Endothelial cell of umbilical vein (primary cell): ENCODE data around the gene CYP27A1. TPM values are rescaled to one million over a fixed set of nuclear protein-coding genes. Genes with fewer than 3 reads are reported as not detected.

Experiments
- BruUV-seq: library from RNA; stranded (reverse); fragments of 400-500 nt; replicated peaks from 2 replicates; lab custom pipeline; 2021; lab: Mats Ljungman, UMichigan
- CTCF ChIA-PET: fragments of 300-600, 350-600 bp; sonication (Branson Sonifier 250); formaldehyde crosslinking; loops from one replicate; lab custom pipeline; 2021; ENCODE audit warnings: antibody characterized with exemption, inconsistent platforms; lab: Charles Lee
- POLR2A ChIA-PET: fragments of 300-600, 350-600 bp; sonication (Branson Sonifier 250); formaldehyde crosslinking; loops from one replicate; lab custom pipeline; 2021; ENCODE audit warnings: antibody characterized with exemption, inconsistent platforms; lab: Charles Lee
- DNase-seq: peaks from one replicate; pipeline ENCODE4 v3.0.0-alpha.2; 2011; ENCODE audit warnings: low read depth, low spot score
- FAIRE-seq: peaks from 2 replicates; lab custom pipeline; 2011; peaks lifted over from hg19 to GRCh38; lab: Jason Lieb, UNC
- H2AFZ ChIP-seq: 2 replicates; pipeline ENCODE4 v1.6.0; 2012; ENCODE audit warnings: low read depth, low read length, control low read depth, inconsistent platforms
- H3K27ac ChIP-seq: 2 replicates; pipeline ENCODE4 v1.5.1; 2011; ENCODE audit warnings: low read depth, mild to moderate bottlenecking, control low read depth, low read length, moderate library complexity; ENCODE audit not compliant: insufficient read depth
- H3K27me3 ChIP-seq, 2 experiments: 2 replicates each; pipeline versions ENCODE4 v1.6.0 to v1.6.1; 2011; ENCODE audit warnings: low read length in 2 of 2, mixed read lengths in 1 of 2; ENCODE audit not compliant: control insufficient read depth in 2 of 2, insufficient read depth in 2 of 2
- H3K36me3 ChIP-seq, 2 experiments: 2 replicates in 1 of 2; 3 replicates in 1 of 2; pipeline ENCODE4 v1.5.1; 2011; ENCODE audit warnings: low read length in 2 of 2, mild to moderate bottlenecking in 1 of 2, moderate library complexity in 1 of 2; ENCODE audit not compliant: control insufficient read depth in 2 of 2, insufficient read depth in 2 of 2; ENCODE audit errors: extremely low read depth in 1 of 2
- H3K4me1 ChIP-seq: 3 replicates; pipeline ENCODE4 v1.5.1; 2011; ENCODE audit warnings: mild to moderate bottlenecking, low read length; ENCODE audit not compliant: control insufficient read depth, insufficient read depth; ENCODE audit errors: extremely low read depth
- H3K4me2 ChIP-seq: 2 replicates; pipeline ENCODE4 v1.6.1; 2011; ENCODE audit warnings: low read length, control low read depth, mixed read lengths; ENCODE audit not compliant: insufficient read depth
- H3K4me3 ChIP-seq, 3 experiments: fragments of 200-600 bp in 1 of 3; sonication (generic), shearing (Covaris generic) in 1 of 3; replicated peaks in 1 of 3; 2 replicates each; pipeline ENCODE4 v1.5.1; 2011 to 2016; ENCODE audit warnings: control low read depth in 3 of 3, low read length in 3 of 3, mild to moderate bottlenecking in 2 of 3, inconsistent platforms in 1 of 3, low read depth in 1 of 3, moderate library complexity in 1 of 3; ENCODE audit not compliant: insufficient read depth in 1 of 3
- H3K79me2 ChIP-seq: 2 replicates; pipeline ENCODE4 v1.6.0; 2012; ENCODE audit warnings: low read length, inconsistent platforms; ENCODE audit not compliant: control insufficient read depth, insufficient read depth
- H3K9ac ChIP-seq: replicated peaks from 2 replicates; pipeline ENCODE3; 2011; ENCODE audit warnings: low read length, control low read depth; ENCODE audit not compliant: insufficient read depth; ENCODE audit errors: extremely low read depth
- H3K9me1 ChIP-seq: replicated peaks from 3 replicates; pipeline ENCODE4 v1.6.0; 2011; ENCODE audit warnings: mild to moderate bottlenecking, low read length; ENCODE audit not compliant: control insufficient read depth, insufficient read depth; ENCODE audit errors: extremely low read depth
- H3K9me3 ChIP-seq: replicated peaks from 2 replicates; pipeline ENCODE4 v1.5.1; 2012; ENCODE audit warnings: low read length, inconsistent platforms; ENCODE audit not compliant: control insufficient read depth, insufficient read depth
- H4K20me1 ChIP-seq: replicated peaks from 2 replicates; pipeline ENCODE3; 2011; ENCODE audit warnings: mild to moderate bottlenecking, low read length; ENCODE audit not compliant: control insufficient read depth, insufficient read depth; ENCODE audit errors: extremely low read depth
- EZH2 ChIP-seq: IDR thresholded peaks from 2 replicates; pipeline ENCODE4 v1.6.1; 2012; ENCODE audit warnings: borderline replicate concordance, low read depth, mild to moderate bottlenecking, moderate library complexity, low read length, inconsistent platforms; ENCODE audit not compliant: severe bottlenecking
- FOS ChIP-seq: IDR thresholded peaks from 2 replicates; pipeline ENCODE4 v1.6.1; 2011; ENCODE audit warnings: mild to moderate bottlenecking, low read length, moderate library complexity, borderline replicate concordance; ENCODE audit not compliant: insufficient read depth
- GATA2 ChIP-seq: IDR thresholded peaks from 2 replicates; pipeline ENCODE4 v1.7.0; 2011; ENCODE audit warnings: low read depth, mild to moderate bottlenecking, moderate library complexity, mixed read lengths, low read length; ENCODE audit not compliant: insufficient read length, insufficient read depth
- JUN ChIP-seq: IDR thresholded peaks from 2 replicates; pipeline ENCODE4 v1.6.1; 2011; ENCODE audit warnings: borderline replicate concordance, low read depth; ENCODE audit not compliant: insufficient read length, insufficient read depth
- MAX ChIP-seq: IDR thresholded peaks from 2 replicates; pipeline ENCODE4 v1.6.1; 2011; ENCODE audit not compliant: insufficient read depth, insufficient read length
- MYC ChIP-seq: IDR thresholded peaks from one replicate; pipeline ENCODE4 v1.6.1; 2011; ENCODE audit warnings: mild to moderate bottlenecking, low read depth, low read length
- POLR2A ChIP-seq: IDR thresholded peaks from 2 replicates; pipeline ENCODE4 v1.6.1; 2012; ENCODE audit warnings: low read depth, mild to moderate bottlenecking, control low read depth, low read length
- POLR2AphosphoS5 ChIP-seq: IDR thresholded peaks from 2 replicates; pipeline ENCODE4 v1.6.1; 2012; ENCODE audit warnings: low read depth, mild to moderate bottlenecking, control low read depth, low read length, moderate library complexity; ENCODE audit not compliant: insufficient read depth
- dilution Hi-C: fragments of 300-500 bp; cut with MboI; formaldehyde crosslinking; loops from one replicate; pipeline ENCODE4 v1.15.0; 2019; ENCODE audit warnings: low sequenced_read_pairs; ENCODE audit not compliant: extremely low pct_ligation_motif_present
- intact Hi-C: fragments of 100-400 bp; cut with micrococcal nuclease; formaldehyde crosslinking; loops from one replicate; pipeline ENCODE4 v1.10.0; 2022
- polyA plus RNA-seq, 4 experiments: library from polyadenylated mRNA; depleted of rRNA in 3 of 4; stranded (reverse) in 3 of 4; unstranded in 1 of 4; fragments of >200 nt; gene quantifications; 2 replicates each; pipeline versions ENCODE4 v1.2.1 to v1.2.3, GENCODE V29; 2011 to 2012; ENCODE audit warnings: missing spikeins in 1 of 4
- total RNA-seq: library from RNA; stranded (reverse); gene quantifications from 2 replicates; pipeline ENCODE4 v1.2.3, GENCODE V29; 2021
- TF ChIP-seq, protein P1 (sequence below), 2 donors: IDR thresholded peaks; 1 replicate in 1 of 2; 2 replicates in 1 of 2; pipeline ENCODE4 v1.5.1; 2011; ENCODE audit warnings: low read length in 2 of 2, mild to moderate bottlenecking in 2 of 2, moderate library complexity in 2 of 2, control low read depth in 1 of 2, inconsistent platforms in 1 of 2, low read depth in 1 of 2; ENCODE audit not compliant: insufficient read depth in 1 of 2; ENCODE audit errors: extremely low read depth in 1 of 2

CYP27A1 gene
- total and polyA plus RNA-seq, 2 donors (not counting 3 experiments of a cell fraction or from before 2014, with no cell fraction given): 15.1 to 34.9 TPM

DNA sequence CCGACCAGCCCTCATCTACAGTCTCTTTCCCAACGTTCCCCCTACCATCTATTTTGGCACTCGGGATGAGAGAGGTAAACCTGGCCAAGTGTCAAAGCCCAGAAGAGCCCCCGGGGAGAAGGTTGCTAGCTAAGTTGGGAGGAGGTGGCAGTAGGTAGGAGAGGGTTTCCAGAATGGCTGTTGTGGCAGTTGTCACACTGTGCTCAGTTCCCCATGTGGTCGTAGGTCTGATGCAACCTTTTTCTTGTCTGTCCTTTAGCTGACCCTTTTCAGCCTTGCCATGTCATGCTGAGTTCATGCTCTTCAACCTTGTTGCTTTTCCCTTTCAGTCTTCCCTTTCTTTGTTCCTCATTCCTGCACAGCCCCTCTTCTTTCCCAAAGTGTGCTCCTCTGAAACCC is 36.8 kb upstream of the CYP27A1 start:
- no TSS peak for BruUV-seq
- dilution Hi-C loops (no loop called here), intact Hi-C loops (no loop called here)
- H3K4me3 ChIP-seq: no peak overlapping the region
- no peaks in the 10 kb centered on the region for H3K79me2 ChIP-seq
- CTCF ChIA-PET: interaction anchor here (2.7 to 4.2 kb wide), 2 partner anchors 23 to 102 kb away, joined by 8 to 26 read pairs; no protein-coding TSS in a partner anchor
- no peak for TF ChIP-seq POLR2A
- no peak for TF ChIP-seq EZH2
- no peak for TF ChIP-seq GATA2
- TF ChIP-seq, protein P1, sequence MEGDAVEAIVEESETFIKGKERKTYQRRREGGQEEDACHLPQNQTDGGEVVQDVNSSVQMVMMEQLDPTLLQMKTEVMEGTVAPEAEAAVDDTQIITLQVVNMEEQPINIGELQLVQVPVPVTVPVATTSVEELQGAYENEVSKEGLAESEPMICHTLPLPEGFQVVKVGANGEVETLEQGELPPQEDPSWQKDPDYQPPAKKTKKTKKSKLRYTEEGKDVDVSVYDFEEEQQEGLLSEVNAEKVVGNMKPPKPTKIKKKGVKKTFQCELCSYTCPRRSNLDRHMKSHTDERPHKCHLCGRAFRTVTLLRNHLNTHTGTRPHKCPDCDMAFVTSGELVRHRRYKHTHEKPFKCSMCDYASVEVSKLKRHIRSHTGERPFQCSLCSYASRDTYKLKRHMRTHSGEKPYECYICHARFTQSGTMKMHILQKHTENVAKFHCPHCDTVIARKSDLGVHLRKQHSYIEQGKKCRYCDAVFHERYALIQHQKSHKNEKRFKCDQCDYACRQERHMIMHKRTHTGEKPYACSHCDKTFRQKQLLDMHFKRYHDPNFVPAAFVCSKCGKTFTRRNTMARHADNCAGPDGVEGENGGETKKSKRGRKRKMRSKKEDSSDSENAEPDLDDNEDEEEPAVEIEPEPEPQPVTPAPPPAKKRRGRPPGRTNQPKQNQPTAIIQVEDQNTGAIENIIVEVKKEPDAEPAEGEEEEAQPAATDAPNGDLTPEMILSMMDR (IDR thresholded peaks at IDR 0.05; ENCODE audit: extremely low read depth in 1 of 2, insufficient read depth in 1 of 2, low read depth in 1 of 2, low read length in 2 of 2): no peak
- no peak for TF ChIP-seq POLR2AphosphoS5
- no peak for TF ChIP-seq MYC
- no peak for TF ChIP-seq MAX
- TF ChIP-seq FOS: no peak
- TF ChIP-seq JUN: no peak
- no peak overlapping the region for H3K9ac ChIP-seq
- H3K27ac ChIP-seq: no peak overlapping the region
- no peaks in the 10 kb centered on the region for H4K20me1 ChIP-seq
- H2AFZ ChIP-seq: no peak overlapping the region
- H3K9me1 ChIP-seq: no peaks in the 10 kb centered on the region
- peaks cover 21 to 34% of the 10 kb centered on the region in 2 experiments for H3K36me3 ChIP-seq
- POLR2A ChIA-PET: no interaction called here
- no peaks in the 10 kb centered on the region for H3K4me1 ChIP-seq
- no peaks in the 10 kb centered on the region for H3K9me3 ChIP-seq
- FAIRE-seq (no peak), DNase-seq (no peak)
- H3K27me3 ChIP-seq: no peaks in the 10 kb centered on the region
- H3K4me2 ChIP-seq: no peak overlapping the region
